Suprapubic skin (tissue), 4 donors: ENCODE data around the gene LRRC70. TPM values are rescaled to one million over a fixed set of nuclear protein-coding genes. Genes with fewer than 3 reads are reported as not detected.

ENCODE experiments used
- DNase-seq, 2 donors: peaks; one replicate each; pipeline ENCODE4 v3.0.0-alpha.2; 2019; ENCODE audit warnings: low spot score in 2 of 2
- H3K27ac ChIP-seq: fragments of 200-600 bp; sonication (generic); one replicate; pipeline ENCODE4 v1.5.1; 2019
- H3K27me3 ChIP-seq: fragments of 200-600 bp; sonication (generic); one replicate; pipeline ENCODE4 v1.5.1; 2019
- H3K36me3 ChIP-seq: fragments of 200-600 bp; sonication (generic); one replicate; pipeline ENCODE4 v1.5.1; 2019
- H3K4me1 ChIP-seq: fragments of 200-600 bp; sonication (generic); one replicate; pipeline ENCODE4 v1.5.1; 2019
- H3K4me3 ChIP-seq: fragments of 200-600 bp; sonication (generic); one replicate; pipeline ENCODE4 v1.5.1; 2019; ENCODE audit warnings: mild to moderate bottlenecking
- H3K9me3 ChIP-seq: fragments of 200-600 bp; sonication (generic); one replicate; pipeline ENCODE4 v1.5.1; 2019
- CTCF ChIP-seq, 2 donors: fragments of 200-600 bp in 1 of 2; fragments of 450-650 bp in 1 of 2; sonication (generic) in 1 of 2; IDR thresholded peaks; one replicate each; pipeline ENCODE4 v1.5.1; 2016 to 2019; ENCODE audit warnings: antibody characterized with exemption in 2 of 2, mild to moderate bottlenecking in 1 of 2, moderate library complexity in 1 of 2
- EP300 ChIP-seq: sonication (generic); formaldehyde crosslinking; IDR thresholded peaks from one replicate; pipeline ENCODE4 v1.6.1; 2017; ENCODE audit warnings: antibody characterized with exemption
- POLR2A ChIP-seq, 2 donors: fragments of 450-650 bp; IDR thresholded peaks; one replicate each; pipeline ENCODE4 v1.6.1; 2017; ENCODE audit warnings: antibody characterized with exemption in 2 of 2, mild to moderate bottlenecking in 2 of 2, moderate library complexity in 2 of 2
- POLR2AphosphoS5 ChIP-seq, 3 donors: sonication (generic); formaldehyde crosslinking; IDR thresholded peaks; one replicate each; pipeline ENCODE4 v1.6.1; 2017; ENCODE audit warnings: antibody characterized with exemption in 3 of 3
- WGBS: methylation state at CpG from one replicate; pipeline ENCODE4 v1.1.5; 2018; 5-methylcytosine and 5-hydroxymethylcytosine counted together
- total RNA-seq, 4 donors: library from RNA; depleted of rRNA; stranded (reverse); fragments of >200 nt; gene quantifications; one replicate each; pipeline ENCODE4 v1.1.0, GENCODE V29; 2016

The LRRC70 gene
- total RNA-seq, 4 donors from 2014 or later = 1.8 to 6.1 (median 2.9) TPM

DNA sequence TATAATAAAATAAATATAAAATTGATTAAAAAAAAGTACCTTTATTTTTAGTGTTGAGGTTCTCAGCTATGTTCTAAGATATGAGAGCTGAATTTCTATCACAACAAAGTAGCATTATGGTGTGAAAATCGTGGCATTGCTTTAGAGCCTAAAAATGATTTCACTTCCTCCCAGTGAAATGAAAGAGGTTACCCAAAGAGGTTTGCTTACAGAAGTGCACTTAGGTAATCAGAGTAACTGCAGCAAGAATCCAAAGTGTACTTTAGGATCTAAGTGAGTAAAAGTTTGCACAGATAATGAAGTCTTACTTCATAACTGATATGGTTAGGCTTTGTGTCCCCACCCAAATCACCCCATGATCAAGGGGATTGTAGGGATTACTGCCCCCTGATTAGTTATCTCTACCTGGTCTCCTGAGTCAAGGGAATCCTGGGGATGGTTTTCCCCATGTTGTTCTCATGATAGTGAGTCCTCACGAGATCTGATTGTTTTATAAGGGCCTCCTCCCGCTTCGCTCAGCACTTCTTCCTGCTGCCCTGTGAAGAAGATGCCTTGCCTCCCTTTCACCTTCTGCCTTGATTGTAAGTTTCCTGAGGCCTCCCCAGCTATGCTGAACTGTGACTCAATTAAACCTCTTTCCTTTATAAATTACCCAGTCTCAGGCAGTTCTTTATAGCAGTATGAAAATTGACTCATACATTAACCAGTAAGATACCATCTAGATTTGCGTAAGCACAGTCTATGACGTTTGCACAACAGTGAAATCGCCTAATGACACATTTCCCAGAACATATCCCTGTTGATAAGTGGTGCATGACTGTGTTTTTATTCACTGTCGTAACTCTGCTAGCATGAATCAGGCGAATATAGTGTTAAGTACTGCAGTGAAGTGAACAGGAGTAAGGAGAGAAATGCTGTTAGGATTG lies 40.3 kb upstream of the LRRC70 start:
- Histone ChIP-seq H3K27ac (no peak overlapping the region), H3K27me3 (no peaks in the 10 kb centered on the region), H3K9me3 (no peaks in the 10 kb centered on the region), H3K4me1 (no peaks in the 10 kb centered on the region), H3K4me3 (no peak overlapping the region), H3K36me3 (peaks cover 20% of the 10 kb centered on the region)
- TF ChIP-seq POLR2AphosphoS5 (IDR thresholded peaks at IDR 0.05) (no peak), POLR2A (IDR thresholded peaks at IDR 0.05) (no peak), CTCF (IDR thresholded peaks at IDR 0.05) (no peak), EP300 (no peak)
- DNase-seq = no peak
- 92% methylated on average over 9 of the region's 9 CpGs for WGBS

DNA sequence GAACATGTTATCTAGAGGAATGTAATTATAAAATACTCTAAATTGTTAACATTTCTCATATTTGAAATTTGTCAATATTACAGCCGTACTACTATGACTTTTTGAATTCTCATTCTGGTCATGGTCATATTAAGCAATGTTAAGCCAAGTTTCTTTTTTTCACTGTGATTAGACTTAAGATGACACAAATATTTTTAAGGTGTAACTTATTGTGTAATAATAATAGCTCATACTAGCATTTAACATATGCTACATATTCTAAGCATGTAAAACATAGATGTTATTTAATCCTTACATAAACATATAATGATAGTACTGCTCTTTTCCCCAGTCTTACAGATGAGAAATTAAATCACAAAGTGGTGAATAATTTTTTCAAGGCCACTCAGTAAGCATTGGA lies 35.9 kb upstream of the LRRC70 start:
- no peaks in the 10 kb centered on the region for H3K4me1 ChIP-seq
- no peak overlapping the region for H3K4me3 ChIP-seq
- WGBS = 100% methylated on average over 1 of the region's 1 CpG
- TF ChIP-seq CTCF (IDR thresholded peaks at IDR 0.05) (no peak), POLR2A (IDR thresholded peaks at IDR 0.05) (no peak), POLR2AphosphoS5 (IDR thresholded peaks at IDR 0.05) (no peak), EP300 (no peak)
- DNase-seq = no peak
- peaks cover 29% of the 10 kb centered on the region for H3K36me3 ChIP-seq
- no peak overlapping the region for H3K27ac ChIP-seq
- no peaks in the 10 kb centered on the region for H3K27me3 ChIP-seq
- no peaks in the 10 kb centered on the region for H3K9me3 ChIP-seq

DNA sequence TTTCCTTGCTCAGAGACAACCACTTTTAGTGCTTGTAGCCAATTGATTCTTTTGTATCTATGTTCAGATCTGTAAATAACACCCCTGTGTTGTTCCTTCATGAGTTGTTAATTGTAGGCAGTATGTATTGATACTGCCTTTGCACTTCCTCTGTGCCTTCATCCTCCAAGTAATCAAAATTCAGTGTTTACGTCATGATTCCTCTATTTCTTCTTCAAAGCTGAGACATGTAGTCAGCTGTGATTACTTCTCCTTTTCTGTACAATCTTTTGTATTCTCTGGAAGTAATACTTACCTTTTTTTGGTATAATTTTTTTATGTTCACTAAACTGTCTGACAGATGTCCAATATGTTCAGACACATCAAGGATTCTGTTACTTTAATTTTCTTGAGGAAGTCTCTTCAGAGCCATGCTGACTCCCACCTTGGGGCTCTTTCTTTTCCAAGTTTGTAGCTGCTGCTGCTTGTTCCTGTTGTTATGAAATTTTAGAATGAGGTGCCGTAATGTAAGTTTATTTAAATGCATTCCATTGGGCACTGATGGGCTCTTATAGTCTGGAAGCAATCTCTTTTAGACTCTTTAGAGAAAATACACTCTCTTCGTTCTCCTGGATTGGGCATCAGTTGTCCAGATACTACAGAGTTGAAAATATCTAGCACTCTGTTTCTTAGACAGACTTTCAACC lies 30.5 kb upstream of the LRRC70 start:
- H3K4me3 ChIP-seq = no peak overlapping the region
- H3K27ac ChIP-seq = no peak overlapping the region
- no peaks in the 10 kb centered on the region for H3K9me3 ChIP-seq
- 85% methylated on average over 3 of the region's 3 CpGs for WGBS
- TF ChIP-seq POLR2A (IDR thresholded peaks at IDR 0.05) (no peak), EP300 (no peak), POLR2AphosphoS5 (IDR thresholded peaks at IDR 0.05) (no peak), CTCF (IDR thresholded peaks at IDR 0.05) (no peak)
- H3K36me3 ChIP-seq = peaks cover 12% of the 10 kb centered on the region
- no peaks in the 10 kb centered on the region for H3K27me3 ChIP-seq
- no peak for DNase-seq
- no peaks in the 10 kb centered on the region for H3K4me1 ChIP-seq

DNA sequence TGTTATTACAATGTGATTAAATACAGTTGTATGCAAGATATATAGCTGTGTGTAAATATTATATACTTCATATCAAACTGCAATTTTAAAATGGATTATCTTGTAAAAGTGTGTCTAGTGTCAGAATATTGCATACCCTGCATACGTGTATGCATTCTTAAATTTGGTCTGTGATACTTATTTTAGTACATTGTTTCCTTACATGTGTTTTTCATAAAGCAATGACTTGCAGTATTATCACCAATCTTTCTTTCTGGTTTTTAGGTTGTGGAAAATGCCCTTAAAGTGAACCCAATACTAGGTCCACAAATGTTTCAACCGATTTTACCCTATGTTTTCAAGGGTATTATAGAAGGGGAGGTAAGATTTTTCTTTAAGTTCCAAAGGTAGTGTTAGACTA lies 28.5 kb upstream of the LRRC70 start:
- Histone ChIP-seq H3K4me1 (no peaks in the 10 kb centered on the region), H3K27ac (no peak overlapping the region), H3K36me3 (peaks cover 3% of the 10 kb centered on the region), H3K27me3 (no peaks in the 10 kb centered on the region), H3K9me3 (no peaks in the 10 kb centered on the region), H3K4me3 (no peak overlapping the region)
- TF ChIP-seq POLR2A (IDR thresholded peaks at IDR 0.05) (no peak), EP300 (no peak), POLR2AphosphoS5 (IDR thresholded peaks at IDR 0.05) (no peak), CTCF (IDR thresholded peaks at IDR 0.05) (no peak)
- WGBS = 80% methylated on average over 2 of the region's 2 CpGs
- no peak for DNase-seq

- Histone ChIP-seq H3K9me3 (no peaks in the 10 kb centered on the region), H3K27ac (no peak overlapping the region), H3K36me3 (peaks cover 7% of the 10 kb centered on the region), H3K4me1 (no peaks in the 10 kb centered on the region), H3K27me3 (no peaks in the 10 kb centered on the region), H3K4me3 (no peak overlapping the region)
- TF ChIP-seq CTCF (IDR thresholded peaks at IDR 0.05) = no peak
- no peak for TF ChIP-seq POLR2A (IDR thresholded peaks at IDR 0.05)
- TF ChIP-seq EP300 = no peak
- TF ChIP-seq POLR2AphosphoS5 (IDR thresholded peaks at IDR 0.05) = no peak
- DNase-seq = no peak
These were observed 22.7 kb upstream of the LRRC70 start for GRCh38 chr5:62555930-62556329.
